Parathyroid adenoma (tissue), 2 donors: ENCODE data around the gene DENND5A.
"Not testable (repeated sequence)": the region's sequence is repeated elsewhere in the genome, so short reads cannot be mapped to it uniquely, and the experiment has no call there.

ENCODE experiments used
- H2AFZ ChIP-seq: fragments of 300-600 bp; sonication (generic); one replicate; pipeline ENCODE4 v1.7.0; 2017; ENCODE audit warnings: antibody characterized with exemption, mild to moderate bottlenecking
- H3K27ac ChIP-seq: fragments of 300-600 bp; sonication (generic); one replicate; pipeline ENCODE4 v1.7.0; 2017
- H3K27me3 ChIP-seq: fragments of 300-600 bp; sonication (generic); one replicate; pipeline ENCODE4 v1.7.0; 2017; ENCODE audit warnings: low read length; ENCODE audit not compliant: control insufficient read depth, insufficient read depth
- H3K36me3 ChIP-seq: fragments of 300-600 bp; sonication (generic); one replicate; pipeline ENCODE4 v1.7.0; 2017; ENCODE audit warnings: low read length; ENCODE audit not compliant: control insufficient read depth, insufficient read depth
- H3K4me1 ChIP-seq: fragments of 300-600 bp; sonication (generic); one replicate; pipeline ENCODE4 v1.7.0; 2017; ENCODE audit warnings: control low read depth
- H3K4me2 ChIP-seq: fragments of 300-600 bp; sonication (generic); one replicate; pipeline ENCODE4 v1.7.0; 2017; ENCODE audit warnings: low read length
- H3K4me3 ChIP-seq: fragments of 300-600 bp; sonication (generic); one replicate; pipeline ENCODE4 v1.7.0; 2017; ENCODE audit warnings: low read depth, low read length
- H3K79me2 ChIP-seq: fragments of 300-600 bp; sonication (generic); one replicate; pipeline ENCODE4 v1.7.0; 2017; ENCODE audit warnings: control low read depth
- H3K9ac ChIP-seq: fragments of 300-600 bp; sonication (generic); one replicate; pipeline ENCODE4 v1.7.0; 2017; ENCODE audit warnings: mild to moderate bottlenecking
- H3K9me3 ChIP-seq: fragments of 300-600 bp; sonication (generic); one replicate; pipeline ENCODE4 v1.7.0; 2017; ENCODE audit warnings: low read length; ENCODE audit not compliant: control insufficient read depth
- CTCF ChIP-seq: fragments of 300-600 bp; sonication (generic); IDR thresholded peaks from one replicate; pipeline ENCODE4 v1.7.0; 2017; ENCODE audit warnings: antibody characterized with exemption, mild to moderate bottlenecking
- donor health status: primary hyperparathyroidism.

Gene DENND5A

GRCh38 chr11:9170450-9170849 lies 94.7 kb downstream of the DENND5A start:
- no peak for TF ChIP-seq CTCF
- Histone ChIP-seq H3K27ac (no peak overlapping the region), H3K27me3 (no peaks in the 10 kb centered on the region), H2AFZ (no peak overlapping the region), H3K4me1 (no peaks in the 10 kb centered on the region), H3K9ac (no peak overlapping the region), H3K4me2 (no peak overlapping the region), H3K79me2 (no peaks in the 10 kb centered on the region), H3K9me3 (no peaks in the 10 kb centered on the region), H3K36me3 (no peaks in the 10 kb centered on the region), H3K4me3 (no peak overlapping the region)

GRCh38 chr11:9169595-9170295 lies 95.4 kb downstream of the DENND5A start:
- no peaks in the 10 kb centered on the region for H3K79me2 ChIP-seq
- H3K9ac ChIP-seq: no peak overlapping the region
- no peak overlapping the region for H3K27ac ChIP-seq
- no peak overlapping the region for H2AFZ ChIP-seq
- H3K4me2 ChIP-seq: no peak overlapping the region
- no peak for TF ChIP-seq CTCF
- no peak overlapping the region for H3K4me3 ChIP-seq
- H3K9me3 ChIP-seq: no peaks in the 10 kb centered on the region
- H3K27me3 ChIP-seq: no peaks in the 10 kb centered on the region
- no peaks in the 10 kb centered on the region for H3K4me1 ChIP-seq
- no peaks in the 10 kb centered on the region for H3K36me3 ChIP-seq

GRCh38 chr11:9161991-9162390 lies 103.2 kb downstream of the DENND5A start:
- H3K36me3 ChIP-seq, H3K9ac ChIP-seq, H2AFZ ChIP-seq: not testable (repeated sequence)

GRCh38 chr11:9160166-9160565 lies 105.0 kb downstream of the DENND5A start:
- no peaks in the 10 kb centered on the region for H3K9me3 ChIP-seq
- H3K9ac ChIP-seq: no peak overlapping the region
- no peaks in the 10 kb centered on the region for H3K4me1 ChIP-seq
- H3K27me3 ChIP-seq: no peaks in the 10 kb centered on the region
- TF ChIP-seq CTCF: no peak
- no peak overlapping the region for H3K27ac ChIP-seq
- H3K36me3 ChIP-seq: no peaks in the 10 kb centered on the region
- no peak overlapping the region for H2AFZ ChIP-seq
- no peak overlapping the region for H3K4me2 ChIP-seq
- no peaks in the 10 kb centered on the region for H3K79me2 ChIP-seq
- no peak overlapping the region for H3K4me3 ChIP-seq

More at GRCh38 chr11:9161991-9162390, 103.2 kb downstream of the DENND5A start:
- H3K79me2 ChIP-seq, H3K9me3 ChIP-seq, H3K4me3 ChIP-seq, H3K4me2 ChIP-seq, H3K4me1 ChIP-seq, H3K27me3 ChIP-seq, H3K27ac ChIP-seq: not testable (repeated sequence)

GRCh38 chr11:9158898-9159391 lies 106.2 kb downstream of the DENND5A start:
- Histone ChIP-seq H3K4me2 (no peak overlapping the region), H2AFZ (no peak overlapping the region), H3K9me3 (no peaks in the 10 kb centered on the region), H3K9ac (no peak overlapping the region), H3K79me2 (no peaks in the 10 kb centered on the region), H3K27me3 (no peaks in the 10 kb centered on the region), H3K4me3 (no peak overlapping the region), H3K36me3 (no peaks in the 10 kb centered on the region), H3K27ac (no peak overlapping the region), H3K4me1 (no peaks in the 10 kb centered on the region)
- no peak for TF ChIP-seq CTCF
